Measurements from ENCODE around the gene RNASE3.
"Not testable (repeated sequence)": the region's sequence is repeated elsewhere in the genome, so short reads cannot be mapped to it uniquely, and the experiment has no call there.

RNASE3 gene

DNA sequence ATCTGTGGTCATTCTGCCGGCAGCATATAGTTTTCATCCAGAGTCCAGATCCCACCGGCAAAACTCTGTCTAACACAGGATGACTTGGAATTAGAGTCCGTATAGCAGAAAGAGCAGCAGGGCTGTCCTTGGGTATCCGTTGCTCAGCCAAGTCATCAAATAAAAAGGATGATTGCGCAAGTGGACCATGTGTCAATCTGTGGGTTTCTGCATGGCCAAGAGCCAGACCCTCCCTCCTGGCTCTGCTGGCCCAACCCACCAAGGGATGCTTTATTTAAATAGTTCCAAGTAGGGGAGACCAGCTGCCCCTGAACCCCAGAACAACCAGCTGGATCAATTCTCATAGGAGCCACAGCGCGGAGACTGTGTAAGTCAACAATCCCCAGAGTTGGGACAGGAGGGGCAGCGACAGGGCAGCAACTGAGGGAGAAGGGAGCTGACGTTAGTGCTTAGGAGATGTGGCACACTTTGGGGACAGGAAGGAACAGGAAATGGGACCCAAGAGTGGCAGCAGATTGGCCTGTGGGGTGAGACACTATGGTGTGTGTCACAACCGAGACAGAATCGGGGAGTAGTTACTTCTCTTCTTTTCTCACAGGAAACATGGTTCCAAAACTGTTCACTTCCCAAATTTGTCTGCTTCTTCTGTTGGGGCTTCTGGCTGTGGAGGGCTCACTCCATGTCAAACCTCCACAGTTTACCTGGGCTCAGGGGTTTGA lies 28.0 kb downstream of the RNASE3 start:
- DNase-seq = not testable (repeated sequence)

DNA sequence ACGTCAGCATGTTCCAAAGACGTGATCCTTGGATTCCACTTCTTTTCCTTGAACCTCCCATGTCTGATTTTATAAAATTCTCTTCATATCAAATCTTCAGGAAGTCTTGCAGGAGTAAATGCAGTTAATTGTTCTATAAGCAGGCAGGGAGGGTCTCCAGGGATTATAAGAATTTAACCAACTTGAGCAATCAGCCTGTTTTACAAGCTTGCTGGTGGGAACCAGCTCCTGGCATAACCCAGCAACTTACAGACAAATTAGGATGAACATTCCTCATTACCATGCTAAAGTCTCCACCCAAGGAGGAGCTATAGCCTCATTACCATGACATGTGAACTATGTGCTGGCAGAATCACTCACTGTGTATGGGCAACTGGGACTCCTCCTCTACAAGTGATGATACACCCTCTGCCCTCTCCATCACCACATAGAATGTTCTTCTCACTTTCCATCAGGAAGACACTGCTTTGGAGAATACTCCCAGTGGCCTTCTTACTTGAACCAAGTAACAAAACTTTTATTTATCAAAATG lies 32.6 kb downstream of the RNASE3 start:
- DNase-seq = not testable (repeated sequence)

DNA sequence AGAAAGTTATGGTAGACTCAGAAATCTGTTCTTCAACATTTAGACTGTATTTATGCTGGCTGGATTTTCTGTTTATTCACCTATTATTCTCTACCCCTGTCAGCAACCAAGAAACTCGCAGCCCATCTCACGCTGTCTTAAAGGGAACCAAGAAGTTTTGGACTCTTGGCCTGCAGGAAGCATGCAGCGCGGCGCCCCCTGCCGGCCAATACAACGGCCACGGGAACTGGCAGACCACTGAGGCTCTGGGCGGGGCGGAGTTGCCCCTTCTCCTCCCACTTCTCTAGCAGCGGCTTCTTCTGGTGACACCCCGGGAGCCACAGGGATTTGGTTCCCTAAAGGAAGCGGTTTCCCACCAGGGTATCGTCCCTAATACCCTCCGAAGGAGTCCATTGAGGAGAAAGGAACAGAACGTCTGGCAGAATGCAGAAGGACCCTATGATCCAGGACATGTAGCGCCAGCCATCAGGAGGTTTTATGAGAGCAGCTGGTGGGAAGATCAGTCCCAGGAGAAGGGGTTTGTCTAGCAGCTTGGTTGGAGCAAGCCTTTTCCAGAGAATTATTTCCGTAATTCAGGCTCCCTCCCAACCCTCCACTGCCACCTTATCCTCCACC lies 43.1 kb downstream of the RNASE3 start:
- DNase-seq = peak; percentile 29

DNA sequence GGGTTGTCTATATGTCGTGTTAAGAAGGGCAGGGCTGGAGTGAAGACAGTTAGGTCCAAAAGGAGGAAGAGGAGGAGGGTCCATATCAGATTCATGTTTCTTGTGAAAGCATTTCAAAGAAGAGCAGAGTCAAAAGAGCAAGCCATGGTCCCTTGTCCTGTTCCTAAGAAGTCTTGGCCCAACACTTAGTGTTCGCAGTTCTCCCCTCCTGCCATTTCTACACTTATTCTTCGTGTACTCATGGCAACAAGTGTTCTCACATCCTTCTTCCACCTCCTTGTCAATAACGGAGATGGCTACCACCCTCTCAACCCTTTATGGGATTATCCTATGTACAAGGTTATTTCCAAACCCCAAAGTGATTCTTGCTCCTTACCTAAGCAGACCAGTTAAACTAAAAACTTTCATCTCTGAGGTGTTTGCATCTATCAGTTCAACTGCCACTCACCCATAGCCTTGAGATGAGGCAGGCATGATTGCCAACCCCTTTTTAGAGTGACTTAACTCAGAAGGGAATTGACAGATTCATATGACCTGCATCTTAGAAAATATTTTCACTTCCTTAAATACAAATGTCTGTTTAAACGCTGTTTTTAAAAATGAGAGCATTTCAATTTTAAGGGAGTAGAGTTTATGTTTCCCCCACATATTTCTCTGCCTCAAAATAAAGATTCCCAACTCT lies 44.3 kb downstream of the RNASE3 start:
- DNase-seq = no peak

Measured in RPMI8226 (cell line).